HG03064 (cell line): ENCODE measurements around the gene USP49.
"Not testable (repeated sequence)": the region's sequence is repeated elsewhere in the genome, so short reads cannot be mapped to it uniquely, and the experiment has no call there.

ENCODE experiments used
- ATAC-seq: cut with Tn5 transposase; IDR thresholded peaks from one replicate; pipeline ENCODE4 v1.9.1; 2021; ENCODE audit warnings: low read depth; ENCODE audit not compliant: unreplicated experiment

The USP49 gene

DNA sequence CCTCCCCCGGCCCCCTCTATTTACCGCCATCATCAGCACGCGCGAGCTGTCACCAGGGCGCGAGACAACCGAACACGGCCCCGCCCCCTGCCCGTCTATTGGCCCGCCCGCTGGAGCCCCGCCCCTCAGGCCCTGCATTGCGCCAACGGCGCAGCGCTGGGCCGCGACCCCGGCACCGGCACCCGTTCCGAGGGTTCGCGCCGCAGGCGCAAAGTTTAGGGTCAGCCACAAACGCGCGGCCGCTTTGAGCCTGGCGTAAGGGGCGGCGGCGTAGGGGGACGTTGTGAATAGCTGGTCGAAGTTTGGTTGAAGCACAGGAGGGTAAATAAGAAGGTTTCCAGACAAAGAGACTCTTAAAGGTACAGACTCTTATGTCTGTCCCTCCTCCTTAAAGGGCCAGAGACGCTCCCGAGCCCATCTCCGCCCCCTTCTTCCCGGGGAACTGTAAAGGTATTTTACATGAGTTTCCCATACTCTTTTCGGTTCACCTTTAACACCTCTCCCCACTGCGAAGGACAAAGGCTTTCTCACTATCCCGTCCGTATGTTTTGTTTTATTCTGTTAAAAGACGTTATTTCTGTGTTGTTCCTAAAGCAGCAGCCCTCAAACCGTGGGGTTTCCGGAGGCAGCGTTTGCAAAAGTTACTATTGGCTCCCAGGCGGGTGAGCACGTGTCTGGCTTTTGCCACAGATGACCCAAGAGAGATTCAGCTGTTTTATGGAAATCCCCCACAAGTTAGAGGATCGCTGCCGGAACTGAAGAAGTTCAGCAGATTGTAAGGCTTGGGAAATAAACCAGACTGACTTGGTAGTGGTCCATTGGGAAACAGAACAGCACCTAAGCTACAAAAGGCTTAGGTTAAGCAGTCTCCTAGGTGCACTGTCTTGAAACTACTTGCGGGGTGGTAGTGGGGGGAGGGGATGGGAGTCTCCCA is at the start of gene USP49:
Gene USP49 (minus strand): TSS at position 76 of the 934 bp plus-strand sequence. CDS start 88,392 bp downstream, outside the sequence.
- peak; percentile 75 for ATAC-seq

DNA sequence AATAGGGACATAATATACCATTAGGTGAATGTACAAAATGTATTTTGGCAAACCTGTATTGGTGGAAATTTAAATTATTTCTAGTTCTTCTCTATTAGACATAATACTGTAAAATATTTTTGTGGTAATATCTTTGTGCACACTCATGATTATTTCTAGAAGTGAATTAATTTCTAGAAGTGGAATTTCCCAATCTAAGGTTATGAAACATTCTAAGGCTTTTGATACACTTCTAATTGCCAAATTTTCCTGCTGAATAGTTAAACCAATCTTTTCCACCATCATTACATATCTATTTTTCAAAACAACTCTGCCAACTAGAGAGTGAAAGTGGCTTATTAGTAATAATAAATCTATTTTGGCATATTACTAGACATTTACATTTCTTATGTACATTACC is 48.3 kb upstream of the USP49 start:
- no peak for ATAC-seq

DNA sequence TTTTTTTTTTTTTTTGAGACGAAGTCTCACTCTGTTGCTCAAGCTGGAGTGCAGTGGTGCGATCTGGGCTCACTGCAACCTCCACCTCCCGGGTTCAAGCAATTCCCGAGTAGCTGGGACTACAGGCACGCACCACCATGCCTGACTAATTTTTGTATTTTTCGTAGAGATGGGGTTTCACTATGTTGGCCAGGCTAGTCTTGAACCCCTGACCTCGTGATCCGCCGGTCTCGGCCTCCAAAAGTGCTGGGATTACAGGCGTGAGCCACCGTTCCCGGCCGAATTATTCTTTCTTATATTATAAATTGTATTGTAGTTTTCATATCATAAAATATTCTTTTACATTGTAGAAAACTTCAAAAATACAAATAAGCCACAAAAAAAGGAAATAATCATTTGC is 47.7 kb upstream of the USP49 start:
- not testable (repeated sequence) for ATAC-seq

DNA sequence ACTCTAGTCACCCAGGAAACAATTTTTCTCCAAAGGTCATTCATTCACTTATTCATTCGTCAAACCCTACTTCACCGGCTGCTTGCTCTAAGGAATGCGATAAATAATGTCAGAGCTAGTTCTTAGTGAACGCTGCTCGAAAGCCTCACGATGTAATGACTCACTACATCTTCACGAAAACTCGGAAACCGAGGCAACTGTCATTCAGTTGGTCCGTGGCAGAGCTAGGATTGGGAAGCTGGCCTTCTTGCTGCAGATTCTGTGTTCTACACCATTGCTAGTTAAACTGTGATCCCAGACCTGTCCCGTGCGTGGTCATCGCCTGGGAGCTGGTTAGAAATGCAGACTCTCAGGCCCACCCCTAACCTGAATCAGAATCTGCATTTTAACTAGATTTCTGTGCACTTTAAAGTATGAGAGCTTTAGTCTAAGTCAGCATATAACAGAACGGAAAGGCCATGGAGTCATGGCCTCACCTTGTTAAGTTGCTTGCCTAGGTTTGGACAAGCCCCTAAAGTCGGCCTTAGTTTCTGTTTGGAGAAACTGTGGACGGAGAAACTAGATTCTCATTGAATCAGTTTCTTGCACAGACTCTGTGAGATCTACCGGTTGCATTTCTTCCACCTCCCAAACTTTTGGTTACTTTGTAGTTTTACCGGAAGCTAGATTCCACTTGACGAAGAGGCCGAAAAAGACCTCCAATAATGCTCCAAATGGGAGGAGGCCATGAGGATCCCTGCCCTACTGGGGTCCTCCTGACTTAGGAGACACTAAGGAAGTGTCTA is 47.1 kb upstream of the USP49 start:
- no peak for ATAC-seq

DNA sequence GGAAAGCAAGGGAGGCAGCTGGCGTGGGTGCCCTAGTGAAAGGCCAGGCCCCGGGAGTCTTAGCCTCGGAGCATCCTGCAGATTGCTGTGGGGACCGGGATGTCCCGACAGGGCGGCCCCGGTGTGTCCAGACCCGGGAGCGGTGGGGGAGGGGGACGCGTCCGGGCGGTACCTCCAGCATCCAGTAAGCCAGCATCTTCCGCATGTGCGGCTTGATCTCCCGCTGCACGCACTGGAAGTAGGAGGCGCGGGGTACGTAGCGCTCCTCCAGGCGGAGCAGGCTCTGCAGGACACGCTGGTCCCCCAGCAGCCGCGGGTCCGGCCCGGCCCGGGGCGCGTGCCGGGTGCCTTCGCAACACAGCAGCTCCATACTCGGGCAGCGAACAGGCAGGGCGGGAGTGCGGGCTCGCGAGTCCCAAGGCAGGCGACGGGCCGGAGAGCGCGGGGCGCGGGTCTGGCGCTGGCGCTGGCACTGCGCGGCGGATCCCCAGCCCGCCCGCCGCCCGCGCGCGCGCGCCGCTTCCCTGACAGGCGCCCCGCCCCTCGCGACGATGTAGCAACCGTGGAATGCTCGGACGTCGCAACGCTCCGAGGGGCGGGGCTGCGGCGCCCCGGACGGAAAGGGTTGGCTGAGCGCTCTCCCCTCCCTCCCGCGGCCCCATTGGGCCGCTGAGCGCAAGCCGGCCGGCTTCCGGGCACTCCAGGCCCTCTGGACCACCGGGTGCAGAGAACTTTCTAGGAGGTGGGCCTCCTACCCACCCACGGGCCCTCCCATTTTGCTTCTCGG is 46.3 kb upstream of the USP49 start, which contains the start of gene CCND3:
Gene CCND3 (minus strand): TSS at position 529 of the 787 bp plus-strand sequence. CDS start 159 bp downstream, at position 370.
- ATAC-seq = peak; percentile 87

DNA sequence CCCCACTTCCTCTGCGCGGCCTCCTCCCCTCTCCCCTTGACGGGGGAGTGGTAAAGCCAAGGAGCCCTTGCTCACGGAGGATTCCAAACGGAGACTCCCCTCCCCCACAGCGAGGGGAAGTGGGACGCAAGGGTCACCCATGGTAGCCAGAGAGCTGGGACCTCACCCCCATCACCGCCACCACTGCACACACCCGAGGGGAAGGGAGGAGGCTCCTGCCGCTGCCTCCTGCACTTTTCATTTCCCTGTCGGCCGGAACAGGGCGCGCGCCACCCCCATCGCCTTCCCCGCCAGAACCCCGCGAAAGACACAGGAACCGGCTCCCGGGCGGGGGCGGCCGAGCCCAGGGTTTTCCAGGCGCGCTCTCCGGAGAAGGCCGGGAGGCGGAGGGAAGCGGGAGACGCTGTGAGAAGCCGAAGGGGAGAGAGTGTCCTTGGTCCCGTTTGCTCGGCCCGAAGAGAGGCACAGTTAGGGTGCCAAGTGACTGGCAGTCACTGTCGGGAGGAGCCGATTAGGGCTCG is 45.6 kb upstream of the USP49 start:
- no peak for ATAC-seq

DNA sequence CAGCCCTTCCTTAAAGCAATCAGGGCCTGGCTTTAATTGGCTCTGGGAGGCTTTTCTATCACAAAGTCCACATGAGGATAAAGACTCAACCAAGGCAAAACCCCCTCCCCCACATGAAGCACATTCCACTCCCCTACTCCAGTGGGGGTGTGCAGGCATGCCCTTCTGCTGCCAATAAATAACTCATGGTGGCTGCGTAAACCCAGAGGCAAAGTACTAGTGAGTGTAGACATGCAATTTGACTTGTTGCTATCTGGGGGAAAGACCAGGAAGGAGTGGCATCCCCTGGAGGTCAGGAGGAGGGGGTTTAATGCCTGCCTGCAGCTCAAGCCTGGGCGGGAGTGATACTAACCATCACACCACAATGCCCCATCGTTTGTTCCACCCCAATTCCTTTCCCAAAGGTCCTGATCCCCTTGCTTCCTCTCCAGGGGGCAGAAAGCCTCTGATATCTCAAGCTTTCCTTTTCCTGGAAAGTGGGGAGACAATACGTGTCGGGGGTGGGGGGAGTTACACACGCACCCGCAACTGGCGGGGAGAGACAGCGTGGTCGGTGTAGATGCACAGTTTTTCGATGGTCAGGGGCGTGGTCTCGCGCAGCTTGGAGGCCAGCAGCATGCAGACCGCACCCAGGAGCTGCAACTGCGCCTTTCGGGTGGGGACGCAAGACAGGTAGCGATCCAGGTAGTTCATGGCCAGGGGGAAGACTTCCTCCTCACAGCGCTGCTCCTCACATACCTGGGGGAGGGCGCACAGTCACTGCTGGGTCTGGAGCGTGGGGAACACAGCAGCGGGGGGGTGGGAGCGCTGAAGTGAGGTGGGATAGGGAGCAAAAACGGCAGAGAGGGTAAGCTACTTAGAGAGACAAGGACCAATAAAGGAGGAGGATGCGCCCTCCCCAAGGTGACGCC is 44.9 kb upstream of the USP49 start:
- no peak for ATAC-seq

DNA sequence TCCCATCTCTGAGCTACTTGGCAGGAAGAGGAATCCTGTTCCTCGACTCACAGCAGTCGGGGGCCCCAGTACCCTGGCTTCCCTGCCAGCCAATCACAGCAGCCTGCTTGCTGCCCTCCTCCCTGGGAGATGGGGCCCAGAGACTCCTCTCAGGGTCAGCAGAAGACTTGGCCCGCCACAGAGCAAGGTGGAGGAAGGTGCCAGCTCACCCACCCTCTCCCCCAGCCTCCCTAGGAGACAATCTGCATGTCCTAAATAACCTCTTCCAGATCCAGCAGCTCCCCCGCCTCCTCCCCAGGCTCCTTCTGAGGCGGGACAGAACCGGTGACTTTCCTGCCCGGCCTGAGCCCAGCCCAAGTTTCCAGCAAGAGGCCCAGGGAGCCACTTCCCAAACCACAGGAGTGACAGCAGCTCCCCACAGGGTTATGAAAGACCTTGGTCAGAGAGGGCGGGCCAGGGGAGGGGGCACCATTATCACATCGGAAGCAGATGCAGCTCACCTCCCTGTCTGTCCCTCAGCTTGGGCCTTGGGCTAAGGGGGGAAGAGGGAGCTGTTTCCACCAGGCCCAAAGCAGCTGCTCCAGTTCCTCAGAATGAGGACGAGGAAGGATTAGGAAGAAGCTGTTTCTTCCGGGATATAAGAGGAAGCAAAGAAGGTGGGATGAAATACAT is 44.1 kb upstream of the USP49 start:
- no peak for ATAC-seq

DNA sequence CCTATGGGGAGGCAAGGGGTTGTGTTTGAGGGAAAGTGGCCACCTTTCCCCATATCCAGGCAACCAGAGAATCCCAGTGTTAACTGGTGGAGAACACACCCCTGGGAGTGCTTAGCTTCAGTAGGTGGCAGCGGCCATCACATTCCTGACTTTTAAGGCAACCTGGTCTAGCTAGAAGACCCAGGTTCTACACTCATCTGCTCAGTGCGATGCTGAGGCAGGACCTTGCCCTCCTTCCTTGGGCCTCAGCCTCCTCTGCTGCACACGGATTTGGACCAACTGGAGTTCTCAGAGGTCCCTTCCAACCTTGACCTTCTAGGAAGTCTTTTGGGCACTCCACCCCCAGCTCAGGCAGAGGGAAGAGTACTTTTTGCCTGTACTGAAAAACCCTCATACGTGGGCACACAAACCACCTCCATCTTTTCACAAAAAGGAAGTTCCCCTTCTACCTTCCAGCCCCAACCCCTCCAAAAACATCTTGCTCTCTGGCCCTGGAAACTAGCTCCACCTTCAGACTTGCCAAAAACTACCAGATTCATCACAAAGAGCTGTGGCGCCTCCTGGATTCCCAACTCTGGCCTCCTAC is 43.5 kb upstream of the USP49 start:
- no peak for ATAC-seq

DNA sequence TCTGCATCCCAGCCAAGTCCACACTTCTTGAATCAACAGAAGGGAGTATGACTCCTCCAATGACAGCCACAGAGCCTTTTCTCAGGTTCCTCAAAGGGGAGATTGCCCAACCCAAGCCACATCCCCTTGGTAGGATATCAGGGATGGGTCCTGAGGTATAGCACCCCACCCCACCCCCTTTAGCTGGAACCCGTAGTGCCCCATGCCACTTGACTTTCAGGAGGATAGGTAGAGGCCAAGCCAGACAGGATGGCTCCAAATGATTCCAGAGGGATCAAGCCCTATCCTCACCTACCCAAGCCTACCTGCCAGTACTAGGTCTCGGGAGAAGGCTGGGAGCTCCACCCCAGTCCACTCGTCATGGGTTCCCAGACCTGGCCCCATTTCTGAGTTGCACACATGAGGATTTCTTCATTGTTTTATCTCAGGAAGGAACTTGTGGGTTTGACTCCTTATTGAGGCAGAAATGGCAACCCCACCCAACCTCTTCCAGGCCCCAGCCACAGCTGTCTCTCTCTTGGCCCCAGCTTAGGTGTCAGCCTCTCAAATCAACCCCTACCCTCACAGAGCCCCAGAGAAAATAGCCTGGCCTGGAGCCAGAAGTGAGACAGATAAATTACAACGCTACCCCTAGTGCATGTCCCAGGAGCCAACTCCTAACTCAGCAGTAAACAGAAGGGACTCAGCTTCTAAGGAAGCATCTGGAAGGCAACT is 42.8 kb upstream of the USP49 start:
- ATAC-seq = no peak

DNA sequence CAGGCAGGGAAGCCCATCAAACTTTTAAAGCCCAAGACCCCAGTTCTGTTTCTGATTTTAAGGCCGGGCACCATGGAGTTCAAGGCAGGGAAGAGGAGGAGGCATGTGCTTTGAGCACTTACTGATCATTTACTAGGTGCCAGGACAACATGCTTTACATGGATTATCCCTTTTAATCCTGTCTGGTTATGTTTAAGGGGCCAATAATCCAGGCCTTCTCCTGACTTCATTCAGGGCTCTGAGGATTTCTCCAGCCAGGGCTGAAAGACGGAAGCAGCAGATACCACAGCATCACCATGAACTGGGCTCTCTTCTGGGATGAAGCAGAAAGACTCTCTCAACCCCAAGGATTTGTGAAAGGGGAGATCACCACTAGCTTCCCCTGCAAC is 42.3 kb upstream of the USP49 start:
- ATAC-seq = no peak

DNA sequence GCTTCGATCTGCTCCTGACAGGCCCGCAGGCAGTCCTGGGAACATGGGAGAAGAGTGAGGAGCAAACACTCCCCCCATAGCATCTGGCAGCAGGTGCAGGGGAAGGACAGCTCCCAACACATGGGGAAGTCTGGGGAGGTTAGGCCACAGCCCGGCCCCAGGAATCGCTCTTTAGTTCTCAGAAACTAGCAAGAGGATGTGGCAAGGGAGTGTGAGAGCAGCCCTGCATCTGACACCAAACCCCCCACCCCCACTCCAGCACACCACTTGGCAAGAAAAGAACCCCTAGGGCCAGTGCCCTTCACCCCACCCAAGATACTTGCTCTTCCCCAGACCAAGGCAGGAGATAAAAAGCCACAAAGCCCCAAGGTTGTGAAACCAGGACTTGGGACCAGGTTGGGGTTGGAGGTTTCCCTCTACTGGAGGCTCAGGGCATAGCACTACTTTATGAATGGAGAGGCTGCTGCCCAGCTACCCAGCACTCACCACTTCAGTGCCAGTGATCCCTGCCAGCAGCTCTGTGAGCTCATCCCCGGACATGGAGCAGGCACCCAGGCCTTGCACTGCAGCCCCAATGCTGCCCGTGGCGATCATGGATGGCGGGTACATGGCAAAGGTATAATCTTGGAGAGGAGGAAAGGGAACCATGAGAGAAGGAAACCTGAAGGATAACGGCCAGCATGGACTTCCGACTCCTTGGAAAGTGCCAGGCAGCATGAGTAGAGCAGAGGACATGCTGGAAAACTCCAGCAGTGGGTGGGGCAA is 41.1 kb upstream of the USP49 start:
- ATAC-seq = peak; percentile 44

DNA sequence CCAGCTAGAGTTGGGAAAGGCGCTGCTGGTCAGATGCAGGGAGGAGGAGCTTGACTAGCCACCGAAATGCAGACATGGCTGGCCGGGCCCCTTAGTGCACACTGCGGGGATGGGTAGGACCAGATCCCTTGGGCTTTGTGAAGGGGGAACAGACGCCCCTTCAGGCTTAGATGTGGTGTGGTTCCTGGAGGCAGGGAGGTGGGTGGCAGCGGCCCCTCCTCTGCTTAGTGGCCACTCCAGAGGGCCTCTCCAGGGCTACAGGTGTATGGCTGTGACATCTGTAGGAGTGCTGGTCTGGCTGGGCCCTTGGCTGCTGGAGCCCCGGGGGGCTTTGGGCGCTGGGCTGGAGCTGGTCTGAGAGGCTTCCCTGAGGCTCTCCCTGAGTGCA is 40.5 kb upstream of the USP49 start:
- no peak for ATAC-seq

DNA sequence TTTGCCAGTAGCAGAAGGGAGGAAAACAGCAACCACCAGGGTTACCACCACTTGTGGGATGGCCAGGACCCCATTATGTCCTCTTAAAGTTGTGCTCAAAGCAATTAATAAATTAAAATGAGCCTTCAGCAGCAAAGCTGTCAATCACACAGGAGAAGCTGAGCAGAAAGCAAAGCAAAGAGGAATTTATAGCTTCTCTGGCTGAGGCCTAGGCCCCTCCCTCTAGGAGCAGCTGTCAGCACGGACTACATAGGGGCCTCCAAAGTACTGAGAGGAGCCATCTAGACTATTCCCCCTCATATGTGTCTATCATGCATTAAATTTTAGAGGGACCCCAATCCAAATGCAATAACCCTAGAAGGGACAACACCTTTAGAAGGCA is 40.0 kb upstream of the USP49 start:
- ATAC-seq = no peak

DNA sequence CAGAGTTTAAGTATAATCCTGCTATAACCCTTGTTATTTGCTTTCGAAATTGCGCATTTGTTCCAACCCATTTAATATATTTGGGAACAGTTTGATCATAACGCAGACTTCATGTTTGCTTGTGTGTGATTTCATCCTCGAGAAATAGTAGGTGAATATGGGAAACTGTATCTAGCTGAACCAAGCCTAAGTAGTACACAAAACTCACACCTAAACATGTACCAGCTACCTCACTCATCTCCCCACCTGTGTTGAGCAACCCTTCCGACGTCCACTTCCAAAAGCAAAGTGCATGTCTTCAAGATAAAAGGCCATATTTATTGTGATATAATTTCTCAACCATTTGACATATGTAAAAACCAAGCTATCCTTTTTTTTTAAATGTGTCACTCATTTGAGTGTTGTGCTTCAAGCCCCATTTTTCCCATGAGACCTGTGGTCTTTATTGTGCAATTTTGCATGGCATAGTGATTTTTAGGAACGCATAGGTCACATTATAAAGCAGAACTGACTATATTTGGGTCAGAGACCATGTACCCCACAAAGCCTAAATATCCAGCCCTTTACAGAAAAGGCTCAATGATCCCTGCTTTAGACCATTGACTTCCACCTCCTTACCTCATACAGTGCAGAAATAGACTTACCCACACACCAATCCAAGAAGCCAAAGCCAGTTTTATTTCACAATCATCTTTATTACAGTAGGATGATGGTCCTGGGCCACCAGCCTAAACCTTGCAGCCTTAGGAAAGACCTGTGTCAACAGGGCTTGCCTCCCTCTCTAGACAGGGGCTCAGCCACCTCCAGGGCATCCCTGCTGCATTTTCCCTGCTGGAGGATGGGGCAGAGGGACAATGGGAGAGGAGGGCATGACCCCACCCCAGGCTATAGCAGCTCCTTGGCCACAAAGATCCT is 39.4 kb upstream of the USP49 start:
- no peak for ATAC-seq

DNA sequence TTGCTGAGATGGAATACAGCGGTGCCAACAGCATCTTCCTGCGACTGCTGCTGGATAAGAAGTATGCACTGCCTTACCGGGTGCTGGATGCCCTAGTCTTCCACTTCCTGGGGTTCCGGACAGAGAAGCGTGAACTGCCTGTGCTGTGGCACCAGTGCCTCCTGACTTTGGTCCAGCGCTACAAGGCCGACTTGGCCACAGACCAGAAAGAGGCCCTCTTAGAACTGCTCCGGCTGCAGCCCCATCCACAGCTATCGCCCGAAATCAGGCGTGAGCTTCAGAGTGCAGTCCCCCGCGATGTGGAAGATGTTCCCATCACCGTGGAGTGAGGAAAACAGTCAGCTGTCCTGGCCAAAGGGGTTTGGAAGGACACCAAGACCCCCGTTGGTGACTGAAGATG is 37.2 kb upstream of the USP49 start:
- ATAC-seq = no peak
